DMS53 treated with DMSO at 0.1 percent for 48 hours (cell line): ENCODE measurements around the gene ZFHX3.

ENCODE experiments used
- DNase-seq: peaks from one replicate; lab custom pipeline; 2025; ENCODE audit not compliant: unreplicated experiment; lab: John Stamatoyannopoulos, UW

Gene ZFHX3

DNA sequence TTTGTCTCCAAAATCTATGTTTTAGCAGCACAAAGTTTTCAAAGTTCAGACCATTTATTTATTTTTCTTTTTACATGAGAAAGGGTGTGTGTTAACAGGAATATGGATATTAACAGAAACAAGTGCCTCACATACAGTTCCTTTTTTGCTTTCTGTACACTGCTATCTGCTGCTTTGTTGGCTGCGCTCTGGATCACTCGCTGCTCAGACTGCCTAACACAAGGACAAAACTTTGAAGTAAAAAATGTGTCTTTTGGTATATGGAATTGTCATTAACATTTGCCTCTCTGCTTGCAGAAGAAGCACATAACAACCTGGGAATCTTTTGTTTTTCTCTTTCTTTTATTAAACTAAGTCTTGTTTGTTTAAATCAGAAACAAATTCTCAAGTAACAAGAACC is 262.8 kb downstream of the ZFHX3 start:
- DNase-seq = no peak

DNA sequence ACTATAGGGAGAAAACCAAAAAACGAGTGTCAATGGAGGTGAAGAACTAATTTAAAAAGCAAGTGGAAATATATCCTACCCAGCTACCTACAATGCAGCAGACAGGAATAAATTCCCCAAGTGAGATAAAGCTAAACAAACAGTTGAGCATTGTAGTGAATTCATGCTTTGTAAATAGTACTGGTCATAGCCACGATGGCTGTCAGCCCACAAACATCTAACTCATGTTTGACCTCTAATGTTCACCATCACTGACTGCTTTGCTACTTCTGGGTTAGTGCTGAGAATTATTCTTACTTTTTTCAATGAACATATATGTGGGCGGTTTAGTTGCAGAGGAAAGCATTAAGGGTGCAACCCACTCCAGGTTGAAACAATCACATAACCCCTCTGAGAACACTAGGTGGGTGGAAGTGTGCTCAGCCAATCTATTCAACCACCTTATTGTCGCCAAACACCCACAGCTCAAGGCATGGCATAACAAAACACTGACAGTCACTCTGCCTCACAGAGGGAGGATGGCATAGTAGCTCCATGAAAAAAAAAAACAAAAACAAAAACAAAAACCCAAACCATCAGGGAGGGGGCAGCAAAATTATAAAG is 264.1 kb downstream of the ZFHX3 start:
- DNase-seq = no peak

DNA sequence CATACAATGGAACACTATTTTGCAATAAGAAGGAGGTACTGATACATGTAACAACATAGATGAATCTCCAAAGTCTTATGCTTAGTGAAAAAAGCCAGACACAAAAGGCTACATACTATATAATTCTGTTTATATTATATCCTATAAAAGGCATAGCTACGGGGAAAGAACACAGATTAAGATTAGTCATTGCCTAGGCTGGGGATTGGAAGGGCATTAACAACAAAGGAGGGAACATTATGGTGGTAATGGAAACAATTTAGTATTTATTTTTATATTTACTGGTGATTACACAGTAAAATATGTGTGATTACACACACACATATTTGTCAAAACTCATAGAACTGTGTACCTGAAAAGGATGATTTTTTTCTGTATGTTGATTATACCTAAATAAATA is 278.1 kb downstream of the ZFHX3 start:
- no peak for DNase-seq

DNA sequence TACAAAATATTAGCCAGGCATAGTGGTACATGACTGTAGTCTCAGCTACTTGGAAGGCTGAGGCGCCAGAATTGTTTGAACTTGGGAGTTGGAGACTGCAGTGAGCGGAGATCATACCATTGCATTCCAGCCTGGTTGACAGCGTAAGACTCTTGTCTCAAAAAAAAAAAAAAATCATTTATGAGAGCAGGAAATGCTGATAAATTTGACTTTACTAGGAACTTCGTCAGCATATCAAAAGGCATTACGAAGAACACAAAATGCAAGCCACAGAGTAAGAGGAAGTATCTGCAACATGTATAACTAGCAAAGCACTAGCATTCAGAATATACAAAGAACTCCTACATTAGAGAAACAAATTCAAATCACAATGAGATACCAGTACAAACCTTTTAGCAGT is 279.3 kb downstream of the ZFHX3 start:
- DNase-seq = no peak

DNA sequence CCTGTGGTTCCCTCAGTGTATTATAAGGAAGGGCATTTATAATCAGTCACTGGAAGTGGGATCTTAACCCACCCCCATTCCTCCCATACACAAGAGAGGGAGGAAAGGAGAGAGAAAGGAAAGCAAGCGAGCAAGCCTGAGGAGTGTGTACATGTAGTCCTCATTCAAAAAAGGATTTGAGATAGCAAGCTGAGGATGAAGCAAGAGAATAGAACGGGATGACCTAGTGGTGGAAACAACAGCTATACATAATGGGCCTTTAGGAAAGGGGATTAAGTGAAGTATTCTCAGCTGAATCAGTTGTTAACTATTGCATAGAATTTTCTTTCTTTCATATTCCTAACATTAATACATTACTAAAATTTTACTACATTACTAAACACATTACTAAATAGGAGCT is 281.4 kb downstream of the ZFHX3 start:
- no peak for DNase-seq

DNA sequence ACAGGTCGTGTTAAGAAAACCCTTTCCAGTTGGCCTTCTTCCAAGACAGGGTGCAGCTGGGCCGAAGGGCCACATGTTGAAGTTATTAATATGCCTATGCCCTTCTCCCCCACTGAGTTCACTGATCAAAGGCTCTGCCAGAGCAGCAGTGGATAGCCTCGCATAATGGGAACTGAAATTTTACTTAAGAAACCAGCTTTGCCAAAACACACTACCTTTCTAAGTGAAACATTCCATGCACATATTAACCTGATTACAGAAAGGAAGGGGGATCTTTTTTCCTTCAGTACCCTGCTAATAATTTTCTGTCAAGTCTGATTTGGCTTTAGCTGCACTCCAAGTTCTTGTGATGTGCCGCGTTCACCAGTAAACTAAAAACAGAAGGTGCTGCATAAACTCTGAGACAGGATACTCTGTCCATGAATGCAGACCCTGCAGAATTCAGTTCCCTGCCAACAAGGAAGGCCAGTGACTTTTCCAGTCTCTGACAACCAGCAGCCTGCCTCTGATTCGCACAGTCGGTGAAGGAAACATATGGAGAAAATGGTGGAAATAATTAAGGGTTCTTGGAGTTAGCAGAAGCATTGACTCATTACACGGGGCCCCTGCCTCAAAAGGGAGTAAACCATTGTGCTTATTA is 283.8 kb downstream of the ZFHX3 start:
- no peak for DNase-seq

DNA sequence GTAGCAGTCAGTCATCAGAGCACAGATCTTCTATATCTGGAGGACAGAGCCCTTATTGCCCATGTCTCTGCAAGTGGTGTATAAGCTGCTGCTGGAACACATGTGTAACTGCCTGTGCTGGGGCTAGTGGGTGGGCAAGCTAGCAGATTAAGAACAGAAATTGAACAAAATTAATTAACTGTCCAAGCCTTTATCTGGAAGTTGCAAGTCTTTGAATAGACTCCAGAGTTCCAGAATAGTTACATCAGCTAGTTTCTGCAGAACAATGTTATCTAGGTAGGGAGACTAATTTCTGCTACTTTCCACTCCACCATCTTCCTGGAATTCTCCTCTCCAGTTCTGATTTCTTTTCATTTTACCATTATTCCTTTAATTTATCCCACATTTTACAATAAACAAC is 287.3 kb downstream of the ZFHX3 start:
- DNase-seq = no peak

DNA sequence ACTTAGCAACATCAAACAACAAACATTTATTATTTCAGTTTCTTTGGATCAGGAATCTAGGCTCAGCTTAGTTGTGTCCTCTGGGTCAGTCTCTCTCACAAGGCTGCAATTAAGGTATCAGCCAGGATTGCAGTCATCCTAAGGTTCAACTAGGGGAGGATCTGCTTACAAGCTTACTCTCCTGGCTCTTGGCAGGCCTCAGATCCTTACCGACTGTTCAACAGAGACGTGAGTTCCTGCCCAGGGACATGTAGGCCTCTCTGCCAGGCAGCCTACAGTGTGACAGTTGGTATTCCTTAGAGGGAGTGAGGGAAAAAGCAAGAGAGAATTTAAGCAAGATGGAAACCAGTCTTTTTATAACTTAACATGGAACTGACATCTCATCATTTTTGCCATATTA is 294.0 kb downstream of the ZFHX3 start:
- DNase-seq = no peak

DNA sequence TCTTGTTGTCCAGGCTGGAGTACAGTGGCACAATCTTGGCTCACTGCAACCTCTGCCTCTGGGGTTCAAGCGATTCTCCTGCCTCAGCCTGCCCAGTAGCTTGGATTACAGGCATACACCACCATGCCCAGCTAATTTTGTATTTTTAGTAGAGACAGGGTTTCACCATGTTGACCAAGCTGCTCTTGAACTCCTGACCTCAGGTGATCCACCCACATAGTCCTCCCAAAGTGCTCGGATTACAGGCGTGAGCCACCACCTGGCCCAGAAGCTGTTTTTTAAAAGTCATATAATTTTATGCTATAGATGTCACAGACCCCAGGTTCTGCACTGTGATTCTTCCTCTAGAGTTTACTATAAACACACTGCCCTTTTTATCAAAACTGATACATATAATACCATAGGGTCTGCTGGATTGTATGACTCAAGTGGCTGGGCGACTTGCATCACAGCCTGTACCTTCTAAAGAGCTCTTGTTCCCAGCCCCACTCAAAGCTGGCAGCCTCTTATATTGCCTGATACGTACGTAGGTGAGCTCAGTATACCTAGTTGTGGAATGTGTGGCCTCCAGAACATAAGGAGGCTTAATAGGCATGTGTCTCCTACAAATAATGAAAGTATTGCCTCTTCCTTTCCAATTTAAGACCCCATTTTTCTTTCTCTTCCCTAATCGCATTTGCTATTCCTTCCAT is 295.8 kb downstream of the ZFHX3 start:
- no peak for DNase-seq

DNA sequence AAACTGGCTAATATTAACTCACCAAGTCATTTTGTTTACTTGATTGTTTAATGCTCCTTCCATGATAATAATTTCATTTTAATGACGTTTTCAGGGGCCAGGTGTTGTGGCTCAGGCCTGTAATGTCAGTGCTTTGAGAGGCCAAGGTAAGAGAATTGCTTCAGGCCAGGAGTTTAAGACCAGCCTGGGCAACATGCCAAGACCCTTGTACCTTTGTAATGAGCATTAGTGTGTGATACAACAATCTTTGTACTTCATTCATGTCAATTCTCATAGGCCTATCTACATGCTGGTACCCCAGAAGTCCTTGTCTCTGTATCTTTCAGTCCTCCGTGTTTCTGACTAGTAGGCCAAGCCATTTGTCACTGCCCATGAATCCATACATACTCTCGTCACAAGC is 296.9 kb downstream of the ZFHX3 start:
- no peak for DNase-seq

DNA sequence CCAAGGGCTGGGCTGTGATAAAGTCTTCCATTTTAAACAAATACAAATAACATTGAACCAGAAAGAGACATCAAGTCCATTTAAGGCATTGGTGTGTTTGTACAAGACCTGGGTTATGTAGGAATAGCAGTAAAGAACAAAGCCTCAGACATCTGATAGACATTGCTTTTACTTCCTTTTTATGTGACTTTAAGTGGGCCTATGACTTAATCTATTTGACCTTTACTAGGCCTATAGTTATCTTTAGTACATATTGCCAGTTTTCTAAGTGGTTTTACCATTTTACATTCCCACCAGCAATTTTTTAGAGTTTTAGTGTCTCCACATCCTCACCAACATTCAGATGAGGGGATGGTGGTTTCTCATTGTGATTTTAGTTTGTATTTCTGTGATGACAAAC is 298.8 kb downstream of the ZFHX3 start:
- DNase-seq = peak; percentile 5

DNA sequence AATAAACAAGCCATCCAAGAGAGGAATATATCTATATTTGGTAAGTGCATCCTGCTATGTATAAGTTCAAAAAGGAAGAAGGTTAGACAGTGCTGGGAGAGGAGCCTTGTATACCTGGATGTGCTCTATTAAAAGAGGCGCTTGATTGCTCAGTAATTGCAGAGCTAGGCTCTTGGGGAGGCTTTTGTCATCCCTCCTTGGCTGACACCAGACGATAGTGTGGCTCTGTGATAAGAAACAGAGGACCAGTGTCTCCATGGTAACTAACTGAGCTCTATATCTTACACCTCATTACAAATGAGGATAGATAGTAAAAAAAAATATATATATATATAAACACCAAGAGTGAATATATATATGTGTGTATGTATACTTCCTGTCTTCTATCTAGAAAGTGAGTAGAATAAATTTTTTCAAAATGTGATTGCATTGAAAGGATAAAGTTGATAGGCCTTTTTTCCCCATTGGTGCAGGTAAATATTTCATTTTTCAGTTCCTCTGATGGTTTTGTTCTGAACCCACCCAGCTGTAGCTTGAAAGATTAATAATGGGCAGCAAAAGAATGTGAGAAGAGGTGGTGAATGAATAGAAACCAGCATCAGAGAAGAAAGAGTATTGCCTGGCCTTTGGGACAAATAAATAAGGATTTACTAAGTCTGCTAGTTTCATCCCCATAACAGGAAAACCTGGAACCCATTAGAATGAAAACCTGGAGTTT is 303.7 kb downstream of the ZFHX3 start:
- DNase-seq = no peak

DNA sequence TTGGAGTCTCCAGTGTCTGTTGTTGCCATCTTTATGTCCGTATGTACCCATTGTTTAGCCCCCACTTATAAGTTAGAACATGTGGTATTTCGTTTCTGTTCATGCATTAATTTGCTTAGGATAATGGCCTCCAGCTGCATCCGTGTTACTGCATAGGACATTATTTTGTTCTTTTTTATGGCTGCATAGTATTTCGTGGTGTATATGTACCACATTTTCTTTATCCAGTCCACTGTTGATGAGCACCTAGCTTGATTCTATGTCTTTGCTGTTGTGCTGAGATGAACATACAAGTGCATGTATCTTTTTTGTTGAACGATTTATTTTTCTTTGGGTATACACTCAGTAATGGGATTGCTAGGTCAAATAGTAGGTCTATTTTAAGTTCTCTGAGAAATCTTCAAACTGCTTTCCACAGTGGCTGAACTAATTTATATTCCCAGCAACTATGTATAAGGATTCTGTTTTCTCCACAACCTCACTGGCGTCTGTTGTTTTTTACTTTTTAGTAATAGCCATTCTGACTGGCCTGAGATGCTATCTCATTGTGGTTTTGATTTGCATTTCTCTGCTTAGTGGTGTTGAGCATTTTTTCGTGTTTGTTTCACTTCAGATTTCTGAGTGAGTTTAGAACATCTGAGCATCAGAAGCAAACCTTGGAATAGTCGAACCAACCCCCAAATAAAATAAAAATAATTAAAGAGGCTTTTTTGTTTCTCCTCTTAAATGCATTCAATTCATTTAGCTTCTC is 304.7 kb downstream of the ZFHX3 start:
- DNase-seq = no peak

DNA sequence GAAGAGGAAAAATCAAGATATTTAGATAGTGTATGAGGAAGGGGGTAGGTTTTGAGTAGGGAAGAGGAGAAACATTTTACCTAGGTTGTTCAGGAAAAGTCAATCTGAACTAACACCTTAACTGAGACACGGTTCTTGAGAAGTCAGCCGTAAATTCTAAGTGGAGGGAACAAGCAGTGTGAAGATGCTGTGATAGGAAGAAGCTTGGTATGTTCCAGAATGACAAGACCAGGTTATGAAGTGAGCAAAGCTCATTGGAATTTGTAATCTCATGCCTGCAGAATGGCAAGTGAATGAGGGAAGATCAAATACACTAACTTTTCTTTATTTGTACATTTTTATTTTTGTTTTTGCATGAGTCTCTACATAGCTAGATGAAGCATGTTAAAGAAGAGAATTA is 307.6 kb downstream of the ZFHX3 start:
- DNase-seq = no peak

DNA sequence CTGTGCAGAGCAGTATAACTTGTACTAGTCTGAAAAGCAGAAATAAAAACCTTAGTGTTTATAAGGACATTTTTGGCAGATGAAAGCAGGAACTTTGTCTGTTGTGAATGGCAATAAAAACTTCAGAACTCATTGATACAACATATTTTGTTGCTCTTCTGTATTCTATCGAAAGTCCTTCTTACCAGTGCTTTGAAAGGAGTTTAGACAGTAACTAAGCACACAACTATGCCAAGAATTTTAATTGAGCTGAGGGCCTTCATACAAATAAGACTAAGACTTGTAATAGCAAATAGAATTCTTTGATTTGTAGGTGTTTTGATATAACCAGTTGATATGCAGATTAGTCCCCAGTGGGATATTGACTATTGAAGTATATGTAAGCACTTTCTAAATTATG is 308.4 kb downstream of the ZFHX3 start:
- DNase-seq = no peak

DNA sequence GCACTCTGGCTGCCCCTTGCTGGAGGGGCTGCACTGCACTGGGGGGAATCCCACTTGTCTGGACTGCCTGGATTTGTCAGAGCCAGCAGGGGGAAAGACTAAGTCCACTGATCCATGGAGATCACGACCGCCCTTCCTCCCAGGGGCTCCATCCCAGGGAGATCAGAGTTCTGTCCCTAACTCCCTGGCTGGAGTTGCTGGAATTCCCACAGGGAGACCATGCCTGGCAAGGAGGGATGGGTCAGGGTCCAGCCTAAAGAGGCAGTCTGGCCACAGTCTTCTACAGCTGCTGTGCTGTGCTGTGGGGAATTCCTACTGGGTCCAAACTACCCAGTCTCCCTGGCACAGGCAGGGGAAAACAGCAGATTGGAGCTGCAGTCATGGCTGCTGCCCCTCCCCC is 311.9 kb downstream of the ZFHX3 start:
- no peak for DNase-seq
